Stimulated activated CD4-positive, alpha-beta T cell treated with anti-CD3 and anti-CD28 coated beads, TNF-alpha, amount 100 ng/mL, for 24 hours (primary cell): ENCODE results near the gene PEX13.
A peak's percentile ranks its signal among the peaks of the same experiment; 100 is the strongest.
"Not testable (repeated sequence)": the region's sequence is repeated elsewhere in the genome, so short reads cannot be mapped to it uniquely, and the experiment has no call there.

Experiments used
- DNase-seq, 3 experiments: peaks; one replicate each; pipeline ENCODE4 v3.0.0-alpha.2; 2020; ENCODE audit warnings: low read depth in 3 of 3

The PEX13 gene

GRCh38 chr2:61017556-61018317 is at the start of gene PEX13, which contains the start of gene PUS10:
PEX13 (plus strand) TSS chr2:61017720; CDS start chr2:61017760, 40 bp downstream.
PUS10 (minus strand) TSS chr2:61018255; CDS start chr2:61011890, 6,365 bp downstream.
- DNase-seq = peak; percentile 40 to 73 (median 42)

GRCh38 chr2:60972889-60973656 is 44.4 kb upstream of the PEX13 start:
- DNase-seq = no peak

DNA sequence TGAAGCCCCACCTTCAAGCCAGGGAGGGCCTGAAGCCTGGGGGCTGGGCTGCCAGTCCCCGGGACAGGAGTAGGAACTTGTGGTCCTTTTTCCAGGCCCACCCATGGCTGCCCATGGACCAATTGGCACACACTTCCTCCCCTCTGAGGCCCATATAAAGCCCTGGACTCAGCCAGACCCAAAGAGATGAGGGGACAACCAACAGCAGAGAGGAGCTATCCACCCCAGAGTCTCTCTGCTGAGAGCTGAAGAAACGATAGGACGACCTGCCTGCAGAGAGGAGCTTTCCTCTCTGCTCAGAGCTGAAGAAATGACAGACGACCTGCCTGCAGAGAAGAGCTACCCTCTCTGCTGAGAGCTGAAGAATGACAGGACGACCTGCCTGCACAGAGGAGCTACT is 43.8 kb upstream of the PEX13 start:
- no peak for DNase-seq

DNA sequence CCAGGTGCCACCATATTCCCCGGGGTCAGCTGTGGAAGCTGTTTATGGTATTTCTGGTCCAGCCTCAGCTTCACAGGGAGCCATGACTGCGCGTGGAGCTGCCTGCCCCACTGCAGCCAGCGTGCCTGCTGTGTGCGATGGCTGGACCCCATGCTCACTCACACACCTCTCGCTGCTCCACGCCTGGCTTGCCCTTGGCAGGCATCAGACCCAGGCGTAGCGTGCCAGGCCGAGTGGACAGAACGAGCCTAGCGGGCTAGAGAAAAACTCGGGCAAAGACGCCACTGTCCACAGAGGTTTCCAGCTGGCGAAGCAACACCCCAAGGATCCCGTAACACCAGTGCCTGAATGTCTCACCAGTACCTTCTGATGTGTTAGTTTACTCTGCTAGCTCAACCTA is 42.9 kb upstream of the PEX13 start:
- DNase-seq = no peak

- no peak for DNase-seq
Observed at GRCh38 chr2:60976256-60976850, 41.2 kb upstream of the PEX13 start.

GRCh38 chr2:60976875-60977561 is 40.5 kb upstream of the PEX13 start:
- DNase-seq = no peak

DNA sequence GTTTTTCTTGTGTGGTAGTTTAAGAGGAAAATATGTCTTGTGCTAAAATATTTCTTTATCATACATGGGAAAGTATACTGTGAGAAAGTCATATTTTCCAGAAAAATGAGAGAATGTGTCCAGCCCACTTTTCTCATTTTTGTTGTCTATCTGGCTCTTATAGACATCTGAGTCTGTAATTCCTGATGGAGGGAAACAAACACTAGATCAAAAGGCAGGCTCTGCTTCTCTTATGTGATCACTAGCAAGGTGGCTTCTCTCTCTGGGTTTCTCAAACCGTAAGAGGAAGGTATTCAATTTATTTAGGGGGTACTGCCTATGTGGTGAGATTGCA is 40.0 kb upstream of the PEX13 start:
- no peak for DNase-seq

GRCh38 chr2:60979231-60979630 is 38.3 kb upstream of the PEX13 start:
- DNase-seq = no peak

DNA sequence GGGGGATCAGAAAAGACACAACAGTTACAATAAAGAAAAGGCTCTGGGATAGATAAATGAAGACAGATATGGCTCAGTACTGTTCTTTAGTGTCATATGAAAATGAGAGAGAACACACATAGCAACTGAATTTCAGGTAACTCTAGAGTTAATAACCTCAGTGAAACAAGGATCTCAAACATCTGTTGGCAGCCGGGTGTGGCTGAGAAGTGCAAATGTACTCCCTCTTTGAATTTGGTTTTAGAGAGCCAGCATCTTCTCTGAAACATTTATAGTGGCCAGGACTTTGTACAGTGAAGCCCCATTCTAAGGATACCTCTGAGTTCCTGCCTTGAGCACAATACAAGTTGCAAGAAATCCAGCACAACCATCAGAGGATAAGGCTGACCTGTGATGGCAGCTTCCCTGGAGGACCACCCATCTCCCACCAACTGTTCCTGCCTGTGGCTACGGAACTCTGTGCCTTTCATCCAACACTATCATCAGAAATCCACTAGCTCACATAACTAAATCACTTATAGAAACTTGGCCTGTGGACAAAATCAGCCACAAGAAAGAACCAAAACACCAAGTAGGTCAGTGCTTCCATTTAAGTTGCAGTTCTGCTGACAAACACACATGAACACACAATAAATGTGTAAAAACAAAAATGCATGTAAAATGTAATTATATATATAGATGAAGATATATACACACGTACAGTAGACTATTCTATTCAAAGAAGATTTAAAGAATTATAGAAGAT is 37.3 kb upstream of the PEX13 start:
- no peak for DNase-seq

GRCh38 chr2:60982066-60982465 is 35.5 kb upstream of the PEX13 start:
- not testable (repeated sequence) for DNase-seq

DNA sequence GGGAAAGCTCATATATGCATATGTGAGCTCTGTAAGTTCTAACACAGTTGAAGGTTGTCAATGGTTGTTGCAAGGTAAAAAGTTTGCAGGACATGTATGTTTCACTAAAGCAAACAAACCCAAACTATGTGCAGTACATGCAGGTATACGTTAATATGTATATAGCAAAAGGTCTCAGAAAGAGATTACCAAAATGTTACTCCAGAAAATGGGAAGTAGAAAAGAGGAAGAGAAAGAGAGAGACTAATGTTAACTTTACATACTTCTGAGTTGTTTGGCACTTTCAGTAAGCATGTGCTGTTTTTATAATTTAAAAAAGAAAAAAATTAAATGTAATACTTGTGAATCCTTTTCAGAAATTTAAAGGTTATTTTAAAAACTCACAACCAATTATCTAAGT is 32.8 kb upstream of the PEX13 start:
- no peak for DNase-seq

DNA sequence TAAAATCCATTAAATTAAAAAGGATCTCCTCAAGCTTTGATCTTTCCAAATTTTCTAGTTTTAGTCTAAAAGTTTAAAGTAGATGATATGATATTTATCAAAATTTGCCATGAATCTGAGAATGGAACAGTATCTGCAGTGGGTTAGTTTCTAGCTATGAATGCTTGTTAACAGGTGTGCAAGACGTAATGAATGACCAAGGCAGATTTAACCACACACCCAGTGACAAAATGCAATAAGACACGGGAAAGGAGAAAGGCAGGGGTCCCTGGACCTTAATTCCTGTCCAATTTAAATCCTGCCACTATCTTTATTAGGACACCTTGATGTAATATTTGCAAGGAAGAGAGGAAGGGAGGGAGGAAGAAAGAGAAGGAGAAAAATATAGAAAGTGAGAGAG is 30.5 kb upstream of the PEX13 start:
- DNase-seq = no peak

DNA sequence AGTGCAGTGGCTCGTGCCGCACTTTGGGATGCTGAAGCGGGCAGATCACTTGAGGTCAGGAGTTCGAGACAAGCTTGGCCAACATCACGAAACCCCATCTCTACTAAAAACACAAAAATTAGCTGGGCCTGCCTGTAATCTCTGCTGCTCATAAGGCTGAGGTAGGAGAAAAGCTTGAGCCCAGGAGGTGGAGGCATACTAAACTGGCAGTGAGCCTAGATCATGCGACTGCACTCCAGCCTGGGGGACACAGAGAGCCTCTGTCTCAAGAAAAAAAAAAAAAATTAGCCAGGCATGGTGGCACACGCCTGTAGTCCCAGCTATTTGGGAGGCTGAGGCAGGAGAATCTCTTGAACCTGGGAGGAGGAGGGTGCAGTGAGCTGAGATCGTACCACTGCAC is 29.9 kb upstream of the PEX13 start:
- DNase-seq = not testable (repeated sequence)

- no peak for DNase-seq
Observed at GRCh38 chr2:60989259-60989658, 28.3 kb upstream of the PEX13 start.

GRCh38 chr2:60991644-60992043 is 25.9 kb upstream of the PEX13 start:
- no peak for DNase-seq

DNA sequence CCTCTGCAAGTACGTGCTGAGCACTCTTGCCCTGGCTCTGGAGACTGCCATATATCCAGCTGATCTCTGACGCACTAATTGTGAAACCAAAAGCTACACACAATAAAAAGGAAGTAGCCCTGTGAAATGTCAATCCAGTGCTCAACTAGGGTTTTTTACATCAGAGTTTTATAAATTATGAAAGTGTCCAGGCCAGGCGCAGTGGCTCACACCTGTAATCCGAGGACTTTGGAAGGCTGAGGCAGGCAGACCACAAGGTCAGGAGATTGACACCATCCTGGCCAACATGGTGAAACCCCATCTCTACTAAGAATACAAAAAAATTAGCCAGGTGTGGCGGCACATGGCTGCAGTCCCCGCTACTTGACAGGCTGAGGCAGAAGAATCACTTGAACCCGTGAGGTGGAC is 24.5 kb upstream of the PEX13 start:
- no peak for DNase-seq

GRCh38 chr2:60994131-60994530 is 23.4 kb upstream of the PEX13 start:
- DNase-seq = no peak

DNA sequence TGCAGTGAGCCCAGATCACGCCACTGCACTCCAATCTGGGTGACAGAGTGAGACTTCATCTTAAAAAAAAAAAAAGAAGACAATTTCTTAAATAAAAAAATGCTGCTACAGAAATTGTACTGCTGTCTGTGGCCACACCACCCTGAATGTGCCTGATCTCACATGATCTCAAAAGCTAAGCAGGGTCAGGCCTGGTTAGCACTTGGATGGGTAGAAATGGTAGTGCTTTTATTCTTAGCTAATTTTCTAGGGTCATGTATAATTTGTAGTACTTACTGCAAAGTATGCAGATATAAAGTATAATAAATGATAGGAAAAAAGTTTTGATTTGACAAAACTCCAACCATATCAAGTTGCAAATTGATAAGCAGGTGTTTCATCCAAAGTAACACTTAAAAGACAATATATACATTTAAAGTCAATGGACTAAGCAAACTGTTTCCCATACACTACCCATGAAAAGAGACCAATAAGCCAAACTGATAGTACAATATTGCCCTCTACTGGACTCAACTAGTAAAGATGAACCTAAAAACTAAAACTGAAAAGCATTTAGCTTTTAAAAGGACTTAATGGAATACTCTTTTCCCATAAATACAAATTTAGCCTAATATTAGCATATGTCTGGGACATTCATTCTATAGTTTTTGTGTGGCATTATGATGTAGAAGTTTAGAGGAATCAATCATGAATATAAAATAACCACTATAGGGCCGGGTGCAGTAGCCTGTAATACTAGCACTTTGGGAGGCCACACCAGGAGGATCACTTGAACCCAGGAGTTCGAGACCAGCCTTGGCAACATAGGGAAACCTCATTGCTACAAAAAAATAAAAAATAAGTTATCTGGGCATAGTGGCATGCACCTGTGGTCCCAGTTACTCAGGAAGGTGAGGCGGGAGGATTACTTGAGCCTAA is 18.6 kb upstream of the PEX13 start:
- no peak for DNase-seq

DNA sequence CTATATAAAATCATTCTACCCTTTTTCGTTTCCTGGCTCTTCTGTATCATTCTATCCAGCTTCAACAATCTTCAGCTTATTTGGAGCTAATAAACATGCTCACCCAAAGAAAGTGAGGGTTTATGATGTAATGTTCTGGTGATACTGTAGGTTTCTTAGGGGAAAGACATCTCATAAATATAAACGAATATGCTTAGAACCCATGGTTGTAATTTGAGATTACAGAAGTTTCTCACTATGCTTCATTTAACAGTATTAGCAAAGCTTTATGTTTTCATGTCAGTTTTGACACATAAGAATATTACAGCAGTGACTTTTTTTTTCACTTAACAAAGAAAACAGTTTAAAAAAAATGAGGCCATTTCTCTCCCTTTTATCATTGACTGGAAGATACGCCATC is 11.8 kb upstream of the PEX13 start:
- no peak for DNase-seq

- no peak for DNase-seq
Observed at GRCh38 chr2:61006486-61007105, 10.9 kb upstream of the PEX13 start.
